GM21723 (cell line): ENCODE data around the gene TNIP2.
"Not testable (repeated sequence)": the region's sequence is repeated elsewhere in the genome, so short reads cannot be mapped to it uniquely, and the experiment has no call there.

Experiments used
- ATAC-seq: cut with Tn5 transposase; IDR thresholded peaks from one replicate; pipeline ENCODE4 v1.9.1; 2021; ENCODE audit warnings: mild to moderate bottlenecking, moderate library complexity; ENCODE audit not compliant: unreplicated experiment

Gene TNIP2

DNA sequence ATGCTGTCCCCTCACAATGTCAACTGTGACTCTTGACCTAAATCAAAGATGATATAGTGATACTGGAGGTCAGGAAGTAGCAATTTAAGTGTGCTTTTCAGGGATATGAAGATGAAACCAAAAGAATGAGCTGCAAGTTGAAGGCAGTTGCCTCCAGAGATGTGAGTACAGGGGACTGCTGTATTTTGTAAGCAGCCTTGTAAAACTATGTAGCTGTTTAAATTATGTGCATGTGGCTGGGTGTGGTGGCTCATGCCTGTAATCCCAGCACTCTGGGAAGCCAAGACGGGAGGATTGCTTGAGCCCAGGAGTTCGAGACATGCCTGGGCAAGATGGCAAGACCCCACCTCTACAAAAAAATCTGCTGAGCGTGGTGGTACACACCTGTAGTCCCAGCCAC lies 15.1 kb upstream of the TNIP2 start:
- no peak for ATAC-seq

DNA sequence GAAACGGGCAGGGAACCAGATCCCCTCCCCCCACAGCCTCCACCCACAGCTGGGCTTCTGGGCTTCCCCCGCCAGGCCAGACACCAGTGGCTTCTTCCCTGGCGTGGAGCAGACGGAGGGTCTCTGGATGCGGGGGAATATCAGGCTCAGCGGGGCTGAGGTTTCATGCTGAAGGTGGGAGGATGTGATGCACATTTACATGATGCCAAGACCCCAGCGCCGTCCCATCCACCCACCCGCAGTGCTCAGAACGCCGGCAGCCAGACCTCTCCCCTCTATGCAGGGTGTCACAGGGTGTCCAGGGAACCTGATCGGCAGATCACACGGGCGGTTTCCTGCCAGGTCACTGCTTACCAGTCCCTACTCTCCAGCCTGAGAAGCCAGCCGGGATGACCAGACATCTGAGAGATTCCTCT lies 12.8 kb upstream of the TNIP2 start:
- no peak for ATAC-seq

DNA sequence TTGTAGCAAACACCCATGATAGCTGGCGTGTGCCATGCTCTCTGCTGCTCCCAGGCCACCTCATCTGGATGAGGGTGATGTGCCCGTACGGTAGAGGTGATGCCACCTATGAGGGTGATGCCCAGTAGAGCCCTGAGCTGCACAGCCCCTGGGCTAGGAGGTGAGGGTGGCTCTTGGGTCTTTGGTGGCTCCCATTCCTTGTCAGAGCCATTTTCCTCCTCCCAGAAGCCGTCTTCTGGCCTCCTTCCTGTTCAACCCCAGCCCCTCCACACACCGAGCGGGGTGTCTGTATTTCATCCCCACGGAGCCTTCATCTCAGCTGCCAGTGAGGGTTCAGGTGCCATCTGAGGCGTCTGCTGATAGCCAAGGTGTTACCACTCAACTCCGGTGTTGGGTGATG lies 12.0 kb upstream of the TNIP2 start:
- ATAC-seq = no peak

DNA sequence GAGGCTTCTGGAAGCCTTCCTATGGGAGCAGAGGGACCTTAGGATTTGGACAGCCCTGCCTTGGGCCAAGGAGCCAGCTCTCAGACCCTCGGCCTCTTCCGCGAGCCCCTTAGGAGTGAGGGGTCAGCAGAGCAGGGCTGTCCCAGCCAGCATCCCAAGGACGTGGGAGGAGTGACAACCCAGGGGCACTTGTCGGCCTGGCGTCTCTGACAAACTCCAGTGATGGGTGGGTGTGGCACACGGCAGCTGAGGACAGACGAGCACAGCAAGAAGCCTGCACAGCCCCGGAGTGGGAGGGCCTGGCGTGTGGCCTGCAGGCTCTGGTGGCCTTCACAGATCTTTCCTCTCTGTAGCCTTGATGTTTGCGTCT lies 11.6 kb upstream of the TNIP2 start:
- ATAC-seq = no peak

DNA sequence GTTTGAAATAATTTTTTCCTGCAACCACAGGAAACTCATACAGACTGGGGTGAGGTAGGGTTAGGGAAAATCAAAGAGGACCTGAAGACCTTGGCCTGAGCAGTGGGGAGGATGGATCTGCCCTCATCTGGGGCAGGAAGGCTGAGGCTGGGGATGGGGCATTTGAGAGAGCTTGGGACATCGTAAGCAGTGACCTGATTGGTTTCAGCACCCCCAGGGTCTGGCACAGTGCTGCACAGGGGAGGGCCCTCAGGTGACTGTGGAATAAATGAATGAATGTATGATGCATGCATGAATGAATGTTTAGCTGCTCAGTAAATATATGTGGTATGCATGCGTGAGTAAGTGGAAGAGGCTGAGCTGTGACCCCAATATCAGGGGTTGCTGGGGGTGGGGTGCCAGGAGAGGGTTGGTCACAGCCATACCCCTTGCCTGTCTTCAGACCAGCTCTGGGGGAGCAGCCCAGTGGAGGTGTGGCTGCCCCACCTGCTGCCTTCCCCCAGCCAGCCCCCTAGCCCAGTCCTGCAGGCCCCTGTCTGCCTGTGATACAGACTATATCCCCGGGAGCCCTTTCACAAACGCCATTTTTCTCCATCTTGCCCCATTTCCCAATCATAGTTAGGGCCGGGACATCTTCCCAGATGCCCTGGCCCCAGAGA lies 11.0 kb upstream of the TNIP2 start:
- no peak for ATAC-seq

DNA sequence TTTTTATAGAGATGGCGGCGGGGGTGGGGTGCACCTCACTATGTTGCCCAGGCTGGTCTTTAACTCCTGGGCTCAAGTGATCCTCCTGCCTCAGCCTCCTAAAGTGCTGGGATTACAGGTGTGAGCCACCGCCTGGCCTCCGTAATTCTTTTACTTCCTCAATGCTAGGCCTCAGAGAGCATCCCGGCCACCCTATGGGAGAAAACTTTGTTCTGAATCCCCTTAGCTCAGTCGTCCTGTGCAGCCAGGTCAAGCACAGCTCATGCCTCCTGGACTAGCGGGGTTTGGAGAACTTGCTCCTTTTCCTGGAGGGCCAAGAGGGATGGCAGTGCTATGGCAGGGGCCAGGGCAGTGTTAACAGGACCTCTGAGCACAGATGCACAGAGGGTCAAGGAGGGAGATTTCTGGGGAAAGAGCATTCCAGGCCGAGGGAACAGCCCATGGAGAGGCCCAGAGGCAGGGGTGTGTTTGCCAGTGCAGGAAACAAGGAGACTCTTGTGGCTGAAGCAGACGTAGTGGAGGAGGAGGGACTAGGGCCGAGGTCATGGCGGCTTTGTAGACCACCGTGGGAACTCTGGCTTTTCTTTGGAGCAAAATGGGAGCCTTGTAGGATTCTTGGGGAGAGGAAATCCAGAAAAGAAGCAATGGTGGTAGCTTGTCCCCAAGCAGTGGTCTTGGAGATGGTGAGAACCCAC lies 9.8 kb upstream of the TNIP2 start:
- ATAC-seq = no peak

DNA sequence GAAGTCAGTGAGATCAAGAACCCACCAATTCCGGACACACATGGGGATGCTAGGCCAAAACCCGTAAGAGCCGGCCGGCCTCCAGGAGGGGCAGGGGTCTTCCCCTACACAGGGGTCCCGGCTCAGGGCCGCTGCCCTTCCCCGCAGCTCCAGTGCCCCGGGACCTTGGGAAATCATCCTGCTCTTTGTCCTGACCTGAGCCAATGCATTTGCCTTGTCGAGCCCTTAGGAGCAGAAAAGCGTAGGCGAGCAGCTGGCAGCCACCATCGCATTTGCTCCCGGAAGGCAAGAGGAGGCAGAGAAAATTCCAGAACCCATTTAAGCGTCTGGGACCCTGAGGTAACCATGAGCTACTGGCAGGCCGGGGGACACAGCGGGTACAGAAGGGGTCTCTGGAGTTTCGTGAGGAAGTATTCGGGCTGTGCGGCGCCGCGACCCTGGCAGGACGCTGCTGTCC lies 7.4 kb upstream of the TNIP2 start:
- no peak for ATAC-seq

DNA sequence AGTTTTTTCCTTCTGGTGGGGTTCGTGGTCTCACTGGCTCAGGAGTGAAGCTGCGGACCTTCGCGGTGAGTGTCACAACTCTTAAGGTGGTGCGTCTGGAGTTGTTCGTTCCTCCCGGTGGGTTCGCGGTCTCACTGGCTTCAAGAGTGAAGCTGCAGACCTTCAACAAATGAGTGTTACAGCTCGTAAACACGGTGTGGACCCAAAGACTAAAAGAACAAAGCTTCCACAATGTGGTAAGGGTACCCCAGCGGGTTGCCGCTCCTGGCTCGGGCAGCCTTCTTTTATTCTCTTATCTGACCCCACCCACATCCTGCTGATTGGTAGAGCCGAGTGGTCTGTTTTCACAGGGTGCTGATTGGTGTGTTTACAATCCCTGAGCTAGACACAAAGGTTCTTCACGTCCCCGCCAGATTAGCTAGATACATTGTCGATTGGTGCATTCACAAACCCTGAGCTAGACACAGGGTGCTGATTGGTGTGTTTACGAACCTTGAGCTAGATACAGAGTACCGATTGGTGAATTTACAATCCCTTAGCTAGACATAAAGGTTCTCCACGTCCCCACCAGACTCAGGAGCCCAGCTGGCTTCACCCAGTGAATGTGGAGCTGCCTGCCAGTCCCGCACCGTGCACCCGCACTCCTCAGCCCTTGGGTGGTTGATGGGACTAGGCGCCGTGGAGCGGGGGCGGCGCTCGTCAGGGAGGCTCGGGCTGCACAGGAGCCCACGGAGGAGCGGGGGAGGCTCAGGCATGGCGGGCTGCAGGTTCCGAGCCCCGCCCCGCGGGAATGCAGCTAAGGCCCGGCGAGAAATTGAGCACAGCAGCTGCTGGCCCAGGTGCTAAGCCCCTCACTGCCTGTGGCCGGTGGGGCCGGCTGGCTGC lies 6.6 kb upstream of the TNIP2 start:
- not testable (repeated sequence) for ATAC-seq

DNA sequence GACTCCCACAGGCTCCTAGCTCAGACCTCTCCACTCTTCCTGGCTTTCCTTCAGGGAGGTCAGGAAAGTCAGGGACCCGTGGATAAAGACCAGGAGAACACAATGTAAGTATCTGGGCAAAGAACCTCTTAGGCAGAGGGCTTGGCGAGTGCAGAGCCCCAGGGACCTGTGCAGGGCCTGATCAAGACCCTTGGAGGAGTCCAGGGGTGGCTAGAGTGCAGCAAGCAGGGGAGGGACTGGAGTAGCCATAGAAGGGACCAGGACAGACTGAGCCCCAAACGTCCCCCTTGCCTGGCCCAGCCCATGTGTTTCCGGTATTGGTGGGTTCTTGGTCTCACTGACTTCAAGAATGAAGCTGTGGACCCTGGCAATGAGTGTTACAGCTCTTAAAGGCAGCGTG lies 5.9 kb upstream of the TNIP2 start:
- no peak for ATAC-seq

DNA sequence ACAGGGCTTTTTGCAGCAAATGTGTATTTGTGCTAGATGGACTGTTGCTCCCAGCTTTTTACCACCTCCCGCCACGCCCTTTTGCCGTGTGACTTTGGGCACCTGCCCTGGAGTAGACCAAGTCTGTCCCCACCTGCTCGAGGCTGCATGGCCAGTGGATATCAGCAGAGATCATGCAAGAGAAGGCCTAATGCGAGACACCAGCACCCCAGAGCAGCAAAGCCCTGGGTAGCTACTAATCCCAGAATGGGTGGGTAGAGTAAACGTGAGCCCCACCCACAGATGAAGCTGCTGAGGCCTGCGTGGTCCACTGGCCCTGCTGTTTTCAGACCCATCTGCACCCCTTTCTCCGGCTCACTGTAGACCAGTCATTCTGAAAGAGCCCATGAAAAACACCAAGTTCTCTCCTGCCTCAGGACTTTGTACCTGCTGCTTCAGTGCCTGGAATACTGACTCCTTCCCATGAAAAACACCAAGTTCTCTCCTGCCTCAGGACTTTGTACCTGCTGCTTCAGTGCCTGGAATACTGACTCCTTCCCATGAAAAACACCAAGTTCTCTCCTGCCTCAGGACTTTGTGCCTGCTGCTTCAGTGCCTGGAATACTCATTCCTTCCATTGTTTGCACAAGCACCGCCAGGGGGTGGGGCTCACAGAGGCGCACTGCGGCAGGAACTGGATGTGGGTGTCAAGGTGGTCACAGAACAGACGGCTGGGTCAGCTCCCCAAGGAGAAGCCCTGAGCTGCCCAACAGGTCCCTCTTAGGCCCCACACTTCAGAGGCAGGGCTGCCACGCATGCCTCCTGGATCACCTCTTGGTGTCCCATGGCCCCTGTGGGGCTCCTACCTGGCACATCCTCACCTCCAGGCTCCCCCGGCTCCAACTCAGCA lies 5.1 kb upstream of the TNIP2 start:
- no peak for ATAC-seq

DNA sequence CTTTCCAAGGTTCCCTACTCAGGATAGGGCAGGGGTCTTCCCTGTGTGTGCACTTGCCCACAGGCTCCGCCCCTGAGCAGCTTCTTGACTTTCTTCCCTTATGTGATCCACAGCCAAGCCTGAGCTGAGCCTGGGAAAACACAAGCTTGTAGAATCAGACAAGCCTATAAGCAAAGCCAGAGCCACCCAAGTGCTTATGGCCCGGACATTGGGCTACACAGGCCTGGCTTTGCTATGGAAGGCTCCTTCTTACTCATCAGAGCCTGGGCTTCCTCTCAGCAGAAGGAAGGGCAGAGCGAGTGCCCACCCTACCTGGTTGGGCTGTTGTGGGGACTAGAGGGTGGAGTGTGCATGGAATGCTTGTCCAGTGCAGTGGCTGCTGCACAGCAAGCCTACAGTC lies 1.3 kb upstream of the TNIP2 start:
- ATAC-seq = no peak

DNA sequence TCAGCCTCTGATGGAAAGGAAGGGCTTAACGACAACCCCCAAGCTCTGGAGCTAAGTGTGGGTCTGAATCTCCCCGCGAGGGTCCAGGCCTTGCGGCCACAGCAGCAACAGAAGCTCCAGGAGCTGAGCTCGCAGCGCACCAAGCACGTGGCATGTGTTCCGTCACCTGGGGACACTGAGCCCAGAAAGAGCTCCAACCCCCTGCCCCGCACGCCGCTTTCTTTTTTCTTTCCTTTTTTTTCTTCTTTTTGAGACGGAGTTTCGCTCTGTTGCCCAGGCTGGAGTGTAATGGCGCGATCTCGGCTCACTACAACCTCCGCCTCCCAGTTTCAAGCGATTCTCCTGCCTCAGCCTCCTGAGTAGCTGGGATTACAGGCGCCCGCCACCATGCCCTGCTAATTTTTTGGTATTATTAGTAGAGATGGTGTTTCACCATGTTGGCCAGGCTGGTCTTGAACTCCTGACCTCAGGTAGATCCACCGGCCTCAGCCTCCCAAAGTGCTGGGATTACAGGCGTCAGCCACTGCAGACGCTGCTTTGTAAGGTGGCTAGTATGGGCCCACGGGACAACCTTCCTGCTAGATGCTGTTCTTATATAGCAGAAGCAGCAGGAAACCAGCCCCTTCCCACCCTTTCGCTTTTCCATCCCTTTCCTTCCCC lies 685 bp upstream of the TNIP2 start:
- ATAC-seq = no peak

DNA sequence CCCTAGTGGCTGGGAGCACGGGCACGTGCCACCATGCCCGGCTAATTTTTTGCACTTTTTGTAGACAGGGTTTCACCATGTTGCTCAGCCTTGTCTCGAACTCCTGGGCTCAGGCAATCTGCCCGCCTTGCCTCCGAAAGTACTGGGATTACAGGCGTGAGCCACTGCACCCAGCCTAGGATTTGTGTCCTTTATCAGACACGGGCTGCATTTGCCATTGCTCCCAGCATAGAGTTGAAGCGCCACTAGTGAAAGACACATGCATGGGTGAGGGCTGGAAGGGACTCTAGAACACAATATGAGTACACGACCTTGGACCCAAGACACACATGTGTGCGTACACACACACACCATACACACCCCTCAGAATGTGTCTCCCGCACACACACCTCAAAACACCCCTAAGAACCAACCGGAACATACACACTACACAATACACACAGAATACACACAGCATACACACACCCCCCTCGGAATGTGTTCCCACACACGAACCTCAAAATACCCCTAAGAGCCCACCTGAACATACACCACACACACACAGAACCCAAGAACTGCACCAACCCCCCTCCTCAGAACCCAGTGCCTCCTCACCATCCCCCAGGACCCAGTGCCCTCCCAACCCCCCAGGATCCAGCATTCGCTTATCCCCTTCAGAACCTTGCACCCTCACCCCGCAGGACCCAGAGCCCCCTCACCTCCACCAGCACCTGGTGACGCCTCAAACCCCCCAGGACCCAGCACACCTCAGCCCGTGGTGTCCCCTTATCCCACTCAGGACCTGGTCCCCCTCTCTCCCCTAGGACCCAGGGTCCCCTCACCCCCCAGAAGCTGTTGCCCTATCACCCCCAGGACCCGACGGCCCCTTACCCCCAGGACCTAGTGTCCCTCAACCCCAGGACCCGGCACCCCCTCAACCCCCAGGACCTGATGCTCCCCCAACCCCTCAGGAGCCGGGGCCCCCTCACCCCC lies 1.0 kb downstream of the TNIP2 start:
- no peak for ATAC-seq

DNA sequence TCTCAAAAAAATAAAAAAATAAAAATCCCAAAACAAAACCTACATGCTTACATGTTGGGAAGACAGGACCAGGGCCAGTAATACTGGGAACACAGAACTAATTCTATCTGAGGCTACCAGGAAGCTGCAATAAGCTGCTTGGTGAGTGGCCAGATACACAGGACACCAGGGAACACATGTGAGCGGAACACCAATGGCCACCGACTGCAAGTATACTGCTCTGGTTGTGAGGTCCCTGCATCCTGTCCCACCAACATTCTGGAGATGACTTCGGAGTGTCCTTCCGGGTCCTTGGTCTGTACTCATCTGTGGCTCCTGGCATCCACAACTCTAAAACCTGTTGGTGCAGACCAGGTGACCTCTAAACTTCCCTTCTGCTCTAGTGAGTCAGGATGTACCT lies 2.7 kb downstream of the TNIP2 start:
- ATAC-seq = no peak

DNA sequence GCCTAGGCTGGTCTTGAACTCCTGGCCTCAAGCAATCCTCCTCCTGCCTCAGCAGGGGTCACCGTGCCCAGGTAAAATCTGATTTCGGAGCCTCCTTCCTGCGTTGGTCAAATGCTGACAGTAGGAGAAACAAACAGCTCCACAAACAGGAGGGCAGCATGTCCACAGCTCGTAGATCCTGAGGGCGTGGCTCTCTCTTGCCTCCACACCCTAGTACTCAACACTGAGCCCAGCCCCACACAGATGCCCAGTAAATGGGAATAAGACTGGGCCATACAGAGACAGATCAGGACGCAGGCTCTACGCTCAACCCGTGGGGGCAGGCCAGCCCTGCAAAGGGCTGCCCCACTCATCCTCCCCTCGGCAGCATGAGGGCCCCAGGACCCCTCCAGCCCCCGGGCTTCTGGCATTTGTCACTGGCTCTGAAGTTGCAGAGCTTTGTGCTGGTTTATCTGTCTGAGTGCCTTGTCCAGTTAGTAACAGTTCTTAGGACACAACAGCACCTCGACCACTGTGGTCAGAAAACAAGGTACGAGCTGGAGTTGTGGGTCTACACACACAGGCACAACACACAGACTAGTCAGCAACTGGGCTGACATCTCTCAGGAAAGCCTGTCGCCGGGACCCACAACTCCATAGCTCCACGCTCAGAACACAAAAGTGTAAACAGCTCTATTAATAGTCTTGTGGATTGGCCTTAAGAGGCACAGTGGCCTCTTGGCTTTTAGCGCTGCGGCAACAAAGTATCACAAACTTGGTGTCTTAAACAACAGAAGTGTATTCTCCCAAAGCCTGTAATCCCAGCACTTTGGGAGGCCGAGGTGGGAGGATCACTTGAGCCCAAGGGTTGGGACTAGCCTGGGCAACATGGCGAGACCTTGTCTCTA lies 5.2 kb downstream of the TNIP2 start:
- ATAC-seq = no peak

DNA sequence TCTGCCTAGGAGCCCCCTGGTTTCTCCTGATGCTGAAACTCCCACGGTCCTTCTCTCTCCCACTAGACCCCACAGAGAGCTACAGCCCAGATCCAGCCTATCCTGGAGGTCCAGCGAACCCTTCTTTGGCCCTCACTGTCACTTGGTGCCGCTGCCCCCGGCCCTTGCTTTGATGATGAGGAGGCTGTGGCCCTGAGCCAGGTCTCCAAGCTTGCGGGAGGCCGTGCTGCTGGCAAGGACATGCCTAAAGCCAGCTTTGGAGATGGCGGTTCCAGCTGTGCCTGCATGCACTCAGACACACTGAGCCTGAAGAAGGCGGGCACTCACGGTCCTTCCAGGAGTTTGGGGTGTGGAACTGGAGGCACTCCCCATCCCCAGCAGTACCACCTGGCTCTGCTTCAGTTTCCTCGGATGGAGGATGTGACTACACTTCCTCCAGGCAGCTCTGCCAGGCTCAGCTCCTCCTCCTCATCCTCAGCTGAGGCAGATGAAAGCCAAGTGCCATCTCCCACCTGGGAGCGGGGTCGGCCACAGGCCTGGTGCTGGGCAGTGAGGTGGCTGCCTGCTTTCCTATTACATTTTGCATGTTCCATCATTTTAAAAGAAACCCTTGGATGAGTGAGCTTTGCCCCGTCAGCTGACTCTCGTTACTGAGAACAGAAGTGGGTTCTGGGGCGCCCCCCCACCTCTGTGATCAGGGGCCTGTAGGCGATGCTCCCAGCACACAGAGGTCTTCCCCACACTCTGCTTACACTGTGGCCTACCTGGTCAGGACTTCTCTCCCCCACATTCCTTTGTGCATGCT lies 9.0 kb downstream of the TNIP2 start:
- ATAC-seq = no peak
